Measurements from ENCODE around the gene HMCN2.

HMCN2 gene

DNA sequence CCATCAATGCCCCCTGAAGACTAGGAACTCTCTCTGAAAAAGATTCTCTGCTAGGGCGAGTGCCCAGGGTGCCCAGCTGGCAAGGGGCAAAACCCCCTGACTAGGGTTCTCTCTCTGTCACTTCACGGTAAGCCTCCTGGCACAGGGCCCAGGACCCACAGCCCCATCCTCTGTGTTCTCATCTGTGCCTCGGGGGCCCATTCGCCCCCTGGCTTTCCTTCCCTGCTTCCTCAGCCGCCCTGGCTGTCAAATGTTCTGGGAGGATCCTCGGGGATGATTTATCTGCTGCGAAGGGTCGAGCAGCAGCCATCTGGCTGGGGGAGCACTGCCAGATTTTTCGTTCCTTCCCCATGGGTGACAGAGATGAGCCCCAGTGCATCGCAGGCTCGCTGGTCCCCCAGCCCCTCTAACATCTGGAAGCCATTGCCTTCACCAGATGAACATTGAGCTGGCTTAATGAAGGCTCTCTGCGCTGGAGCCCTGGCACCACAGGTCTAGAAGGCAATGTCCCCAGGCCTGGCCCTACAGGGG lies 24.2 kb downstream of the HMCN2 start:
- no peak for DNase-seq (ENCODE audit: low read depth)

GRCh38 chr9:130290291-130291181 lies 25.0 kb downstream of the HMCN2 start:
- DNase-seq (ENCODE audit: low read depth) = no peak

DNA sequence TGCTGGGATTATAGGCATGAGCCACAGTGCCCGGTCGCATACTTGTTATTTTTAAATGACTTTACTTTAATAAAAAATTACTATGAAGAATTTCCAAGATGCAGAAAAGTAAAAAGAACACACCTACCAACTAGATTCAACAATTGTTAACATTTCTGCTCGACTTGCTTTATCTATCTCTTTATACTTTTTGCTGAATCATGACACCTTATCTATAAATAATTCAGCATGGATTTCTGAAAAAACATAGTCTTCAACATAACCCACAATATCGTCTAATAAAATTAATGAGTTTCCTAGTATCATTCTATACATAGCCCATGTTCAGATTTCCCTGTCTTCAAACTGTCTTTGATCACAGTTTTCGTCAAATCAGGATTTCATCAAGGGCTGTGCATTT lies 25.9 kb downstream of the HMCN2 start:
- DNase-seq (ENCODE audit: low read depth) = no peak

DNA sequence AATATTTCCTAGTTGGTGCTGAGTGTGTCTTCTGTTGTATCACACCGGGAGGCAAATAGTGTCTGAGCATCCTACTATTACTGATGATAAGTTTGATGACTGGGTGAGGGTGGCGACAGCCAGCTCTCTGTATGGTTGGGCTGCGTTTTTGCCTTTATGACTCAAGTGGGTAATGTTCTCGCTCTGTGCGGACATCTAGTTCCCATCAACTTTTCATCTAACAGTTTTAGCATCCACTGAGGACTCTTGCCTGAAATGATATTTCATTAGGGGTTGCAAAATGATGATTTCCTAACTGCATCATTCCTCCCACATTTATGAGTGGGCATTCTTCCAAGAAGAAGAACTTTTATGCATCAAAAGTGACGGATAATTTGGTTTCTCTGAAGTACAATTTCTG lies 26.5 kb downstream of the HMCN2 start:
- DNase-seq (ENCODE audit: low read depth) = no peak

- DNase-seq (ENCODE audit: low read depth) = no peak
Observed at GRCh38 chr9:130294664-130295063, 29.1 kb downstream of the HMCN2 start.

GRCh38 chr9:130295431-130295830 lies 29.9 kb downstream of the HMCN2 start:
- no peak for DNase-seq (ENCODE audit: low read depth)

DNA sequence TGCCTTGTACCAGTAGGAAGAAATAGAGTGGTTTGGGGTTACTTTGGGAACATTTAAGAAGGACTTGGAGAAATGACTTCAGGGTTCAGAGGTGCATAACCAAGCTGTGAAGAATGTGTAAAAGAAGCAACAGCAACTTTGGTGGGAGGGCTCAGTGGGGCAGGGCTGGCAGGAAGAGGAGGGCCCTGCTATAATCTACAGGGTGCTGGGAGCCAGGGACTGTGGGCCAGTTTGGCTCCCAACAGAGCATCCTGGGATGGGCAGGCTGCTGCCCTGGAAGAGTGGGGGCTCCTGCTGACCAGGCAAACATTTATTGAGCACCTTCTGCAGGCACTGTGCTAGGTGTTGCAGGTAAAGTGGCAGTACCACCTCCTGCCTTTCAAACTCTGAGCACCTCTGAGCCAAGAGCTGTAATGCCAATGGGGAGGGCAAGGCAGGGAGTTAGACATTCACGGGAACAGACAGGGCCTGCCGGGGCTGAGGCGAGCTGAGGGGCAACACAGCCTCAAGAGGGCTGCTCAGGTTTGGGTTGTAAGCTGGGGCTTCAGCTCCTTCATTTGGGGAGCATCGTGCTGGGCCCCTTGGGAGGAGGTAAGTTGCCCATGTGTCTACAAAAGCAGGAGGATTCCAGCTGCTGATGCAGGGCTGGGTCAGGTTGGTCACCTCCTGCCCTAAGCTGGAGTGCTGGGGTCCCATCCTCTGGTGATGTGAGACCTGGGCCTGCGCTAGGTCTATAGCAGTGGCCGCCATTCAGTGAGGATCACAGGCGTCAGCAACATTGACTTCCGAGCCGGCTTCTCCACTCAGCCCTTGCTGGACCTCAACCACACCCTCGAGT lies 30.6 kb downstream of the HMCN2 start:
- DNase-seq (ENCODE audit: low read depth) = no peak

DNA sequence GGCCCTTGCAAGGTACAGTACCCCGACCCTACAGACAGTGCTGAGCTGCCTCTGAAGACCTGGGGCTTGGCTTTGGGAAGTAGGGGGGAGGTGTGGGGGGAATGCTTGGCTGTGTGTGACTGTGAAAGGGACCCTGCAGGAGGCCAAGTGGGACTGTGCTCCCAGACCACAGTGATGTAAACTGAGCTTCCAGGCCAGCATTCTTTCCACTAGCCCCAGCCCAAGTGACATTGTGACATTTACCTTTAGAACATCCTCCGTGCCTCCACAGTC lies 31.2 kb downstream of the HMCN2 start:
- no peak for DNase-seq (ENCODE audit: low read depth)

DNA sequence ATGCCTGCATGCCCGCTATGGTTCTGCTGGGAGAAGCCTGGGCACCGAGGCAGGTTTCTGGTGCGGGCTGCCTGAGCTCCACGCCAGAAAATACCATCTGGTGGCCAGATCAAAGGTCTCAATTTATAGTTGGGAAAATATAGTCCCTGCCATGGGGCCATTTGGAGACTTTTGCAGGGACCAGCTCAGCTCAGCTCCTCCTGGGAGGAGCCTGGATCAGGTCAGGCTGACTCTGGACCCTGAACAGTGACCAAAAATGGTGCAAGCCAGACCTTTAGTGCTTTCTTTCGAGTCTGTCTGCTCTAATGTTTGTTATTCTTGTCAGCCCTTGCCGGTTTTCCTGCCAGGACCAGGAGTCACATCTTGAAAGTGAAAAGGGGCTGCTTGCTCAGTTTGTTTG lies 31.8 kb downstream of the HMCN2 start:
- DNase-seq (ENCODE audit: low read depth) = no peak

DNA sequence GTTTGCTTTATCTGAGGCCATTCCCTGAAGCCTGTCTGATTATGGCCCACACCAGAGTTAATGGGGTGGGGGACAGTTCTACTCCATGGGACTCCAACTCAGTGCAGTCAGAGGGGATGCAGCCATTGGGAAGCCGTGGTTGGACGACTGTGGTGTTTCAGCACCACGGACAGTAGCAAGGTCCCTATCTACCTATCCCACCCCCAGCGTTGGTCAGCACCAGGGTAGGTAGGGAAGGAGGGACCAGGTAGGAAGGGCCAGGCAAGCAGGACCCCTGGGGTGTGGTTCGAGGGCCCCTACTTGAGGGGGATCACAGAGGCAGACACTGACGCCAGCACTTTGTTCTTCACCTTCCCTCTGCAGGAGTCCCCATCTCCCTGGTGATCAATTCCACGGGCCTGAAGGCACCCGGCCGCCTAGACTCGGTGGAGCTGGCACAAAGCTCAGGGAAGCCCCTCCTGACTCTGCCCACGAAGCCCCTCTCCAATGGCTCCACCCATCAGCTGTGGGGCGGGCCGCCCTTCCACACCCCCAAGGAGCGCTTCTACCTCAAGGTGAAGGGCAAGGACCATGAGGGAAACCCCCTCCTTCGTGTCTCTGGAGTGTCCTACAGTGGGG lies 33.2 kb downstream of the HMCN2 start:
- no peak for DNase-seq (ENCODE audit: low read depth)

DNA sequence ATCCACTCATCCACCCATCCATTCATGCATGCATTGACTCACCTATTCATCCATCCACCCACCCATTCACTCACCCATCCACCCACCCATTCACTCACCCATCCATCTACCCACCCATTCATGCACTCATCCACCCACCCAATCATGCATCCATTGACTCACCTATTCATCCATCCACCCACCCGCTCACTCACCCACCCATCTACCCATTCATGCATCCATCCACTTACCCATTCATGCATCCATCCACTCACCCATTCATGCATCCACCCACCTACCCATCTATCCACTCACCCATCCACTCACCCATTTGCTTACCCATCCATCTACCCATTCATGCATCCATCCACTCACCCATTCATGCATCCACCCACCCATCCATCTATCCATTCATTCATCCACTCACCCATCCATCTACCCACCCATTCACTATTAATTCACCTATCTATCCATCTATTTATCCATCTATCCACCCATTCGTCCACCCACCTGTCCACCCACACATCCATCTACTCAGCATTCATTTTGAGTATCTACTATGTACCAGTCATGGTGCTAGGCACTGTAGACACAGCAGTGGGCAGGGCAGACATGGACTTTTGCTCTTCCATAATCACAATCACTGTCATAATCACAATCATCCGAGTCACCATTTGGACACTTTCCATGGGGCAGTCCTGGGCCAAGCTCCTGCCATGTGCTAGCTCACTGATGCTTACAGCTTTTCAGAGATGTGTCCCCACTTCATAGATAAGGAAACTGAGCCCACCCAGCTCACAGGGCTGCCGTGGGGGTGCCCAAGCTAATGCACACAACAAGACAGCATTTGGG lies 34.4 kb downstream of the HMCN2 start:
- no peak for DNase-seq (ENCODE audit: low read depth)

GRCh38 chr9:130300739-130301138 lies 35.2 kb downstream of the HMCN2 start:
- no peak for DNase-seq (ENCODE audit: low read depth)

- no peak for DNase-seq (ENCODE audit: low read depth)
Observed at GRCh38 chr9:130301483-130302286, 36.1 kb downstream of the HMCN2 start.

GRCh38 chr9:130302785-130303612 lies 37.4 kb downstream of the HMCN2 start:
- DNase-seq (ENCODE audit: low read depth) = no peak

DNA sequence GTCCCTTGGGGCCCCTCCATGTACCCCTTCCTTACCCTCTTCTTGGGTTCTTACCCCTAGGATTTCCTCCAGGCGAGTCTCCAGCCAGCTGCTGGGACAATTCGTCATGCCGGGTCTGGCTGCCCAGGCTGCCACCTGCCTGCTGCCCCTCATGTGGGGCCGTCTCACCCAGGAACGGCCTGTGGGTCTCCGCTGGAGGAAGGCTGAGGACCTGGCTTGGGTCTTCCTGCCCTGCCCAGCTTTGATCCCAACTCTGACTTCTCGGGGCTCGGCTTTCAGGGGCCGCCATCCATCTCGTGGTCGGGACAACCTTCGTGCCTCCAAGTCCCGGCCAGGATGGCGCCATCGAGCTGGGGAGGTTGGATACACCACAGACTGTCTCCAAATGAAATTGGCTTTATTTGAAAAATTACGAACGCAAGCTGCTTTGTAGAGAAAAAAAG lies 38.1 kb downstream of the HMCN2 start:
- DNase-seq (ENCODE audit: low read depth) = no peak

DNA sequence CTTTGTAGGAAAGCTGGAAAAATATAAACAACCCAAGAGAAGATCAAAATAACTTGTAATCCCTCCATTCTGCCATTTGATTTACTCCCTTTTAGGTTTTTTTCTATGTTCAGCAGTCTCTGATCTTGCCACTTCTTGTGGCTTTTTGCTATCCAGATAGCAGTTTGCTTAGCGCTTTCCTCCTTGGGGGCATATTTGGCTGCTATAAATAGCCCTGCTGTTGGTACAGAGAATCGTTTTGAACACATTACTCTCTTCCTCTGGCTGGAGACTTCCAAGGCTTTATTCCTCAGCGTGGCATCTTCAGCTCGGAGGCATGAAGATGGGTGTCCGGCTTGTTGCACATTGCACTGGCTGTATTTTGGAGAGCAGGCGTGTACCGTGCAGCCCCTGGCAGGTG lies 38.6 kb downstream of the HMCN2 start:
- DNase-seq (ENCODE audit: low read depth) = no peak

DNA sequence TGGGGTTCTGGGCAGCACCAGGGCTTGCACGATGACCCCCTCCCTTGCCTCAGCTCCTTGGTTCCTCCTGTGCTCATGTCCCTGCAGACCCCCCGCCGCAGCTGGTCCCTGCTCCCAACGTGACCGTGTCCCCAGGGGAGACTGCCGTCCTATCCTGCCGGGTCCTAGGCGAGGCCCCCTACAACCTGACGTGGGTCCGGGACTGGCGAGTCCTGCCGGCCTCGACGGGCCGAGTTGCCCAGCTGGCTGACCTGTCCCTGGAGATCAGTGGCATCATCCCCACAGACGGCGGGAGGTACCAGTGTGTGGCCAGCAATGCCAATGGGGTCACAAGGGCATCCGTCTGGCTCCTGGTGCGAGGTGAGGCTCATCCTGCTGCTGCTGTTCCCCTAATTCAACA lies 39.1 kb downstream of the HMCN2 start:
- no peak for DNase-seq (ENCODE audit: low read depth)

DNA sequence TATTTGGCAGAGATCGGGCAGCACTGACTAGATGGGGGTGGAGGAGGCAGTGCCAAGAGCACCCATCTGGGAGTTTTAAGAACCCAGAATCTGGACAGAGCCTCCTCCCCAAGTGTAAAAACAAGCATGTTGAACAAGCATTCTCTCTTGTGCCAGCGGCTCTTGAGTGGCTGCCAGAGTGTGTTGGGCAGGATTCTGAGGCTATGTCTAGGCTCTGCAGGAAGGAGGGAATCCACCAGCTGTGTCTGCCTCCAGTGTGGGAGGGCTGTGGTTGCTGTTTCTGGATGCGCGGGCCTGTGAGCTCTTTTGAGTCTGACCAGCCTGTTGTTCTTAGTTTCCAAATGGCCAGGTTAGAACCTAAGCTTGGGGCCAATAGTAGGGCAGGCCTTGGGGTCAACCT lies 39.8 kb downstream of the HMCN2 start:
- DNase-seq (ENCODE audit: low read depth) = no peak

DNA sequence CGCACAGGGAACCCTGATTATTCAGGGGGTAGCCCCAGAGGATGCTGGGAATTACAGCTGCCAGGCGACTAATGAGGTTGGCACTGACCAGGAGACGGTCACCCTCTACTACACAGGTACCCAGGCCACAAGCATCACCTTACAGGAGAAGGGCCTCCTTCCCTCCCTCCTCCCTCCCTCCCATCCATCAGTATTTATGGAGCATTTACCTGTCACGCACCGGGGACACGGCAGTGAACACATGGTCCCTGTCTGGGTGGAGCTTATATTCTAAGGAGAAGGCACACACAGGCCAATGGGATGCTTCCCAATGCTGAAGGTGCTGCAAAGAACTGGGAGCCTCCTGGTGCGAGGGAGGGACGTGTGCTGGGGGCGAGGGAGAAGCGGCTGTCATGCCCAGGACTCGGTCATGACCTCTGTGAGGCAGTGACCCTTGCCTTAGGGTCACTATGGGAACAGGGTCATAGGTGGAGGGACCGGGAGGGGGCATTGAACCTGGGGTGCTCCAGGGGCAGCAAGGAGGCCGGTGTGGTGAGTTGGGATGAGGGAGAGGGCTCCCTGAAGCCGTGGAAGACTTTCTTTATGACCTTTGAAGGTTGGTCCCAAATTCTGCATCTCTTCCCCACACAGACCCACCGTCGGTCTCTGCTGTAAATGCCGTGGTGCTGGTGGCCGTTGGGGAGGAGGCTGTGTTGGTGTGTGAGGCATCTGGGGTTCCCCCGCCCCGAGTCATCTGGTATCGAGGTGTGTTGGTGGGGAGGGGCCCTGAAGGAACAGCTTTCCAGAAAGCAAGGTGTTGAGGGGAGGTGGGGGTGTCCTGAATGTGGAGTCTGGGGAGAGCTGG lies 41.5 kb downstream of the HMCN2 start:
- no peak for DNase-seq (ENCODE audit: low read depth)

Measured in stimulated activated CD8-positive, alpha-beta memory T cell treated with anti-CD3 and anti-CD28 coated beads, Interleukin-4, amount 100 ng/mL, for 24 hours (primary cell).